ENCODE results near the gene DCBLD2. TPM values are rescaled to one million over a fixed set of nuclear protein-coding genes. Genes with fewer than 3 reads are reported as not detected.

Gene DCBLD2
- total RNA-seq, 2 donors from 2014 or later = 2.5 to 3.6 TPM

DNA sequence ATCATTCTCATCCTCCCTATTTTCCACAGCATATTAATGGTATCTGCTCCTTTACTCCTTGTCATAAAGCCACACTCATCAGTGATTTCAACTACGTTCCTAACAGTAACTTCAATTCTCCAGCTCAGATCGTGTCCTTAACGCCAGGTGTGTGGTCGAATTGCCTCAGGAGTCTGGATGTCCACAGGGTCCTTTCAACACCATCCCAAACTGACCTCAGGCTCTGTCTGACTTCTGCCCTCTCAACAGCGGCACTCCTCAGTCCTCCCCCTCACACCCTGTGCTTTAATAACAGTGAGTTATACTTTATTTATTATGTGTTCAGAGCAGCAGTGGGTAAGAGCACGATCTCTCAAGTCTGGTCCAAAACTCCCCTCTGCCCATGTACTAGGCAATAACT is 95.9 kb downstream of the DCBLD2 start:
- Mint-ChIP-seq H3K27ac (no peak overlapping the region), H3K4me3 (no peak overlapping the region), H3K36me3 (ENCODE audit: low read depth) (no peaks in the 10 kb centered on the region), H3K9me3 (no peaks in the 10 kb centered on the region), H3K27me3 (no peaks in the 10 kb centered on the region), H3K4me1 (no peaks in the 10 kb centered on the region)
- ATAC-seq (replicated peaks) = no peak

DNA sequence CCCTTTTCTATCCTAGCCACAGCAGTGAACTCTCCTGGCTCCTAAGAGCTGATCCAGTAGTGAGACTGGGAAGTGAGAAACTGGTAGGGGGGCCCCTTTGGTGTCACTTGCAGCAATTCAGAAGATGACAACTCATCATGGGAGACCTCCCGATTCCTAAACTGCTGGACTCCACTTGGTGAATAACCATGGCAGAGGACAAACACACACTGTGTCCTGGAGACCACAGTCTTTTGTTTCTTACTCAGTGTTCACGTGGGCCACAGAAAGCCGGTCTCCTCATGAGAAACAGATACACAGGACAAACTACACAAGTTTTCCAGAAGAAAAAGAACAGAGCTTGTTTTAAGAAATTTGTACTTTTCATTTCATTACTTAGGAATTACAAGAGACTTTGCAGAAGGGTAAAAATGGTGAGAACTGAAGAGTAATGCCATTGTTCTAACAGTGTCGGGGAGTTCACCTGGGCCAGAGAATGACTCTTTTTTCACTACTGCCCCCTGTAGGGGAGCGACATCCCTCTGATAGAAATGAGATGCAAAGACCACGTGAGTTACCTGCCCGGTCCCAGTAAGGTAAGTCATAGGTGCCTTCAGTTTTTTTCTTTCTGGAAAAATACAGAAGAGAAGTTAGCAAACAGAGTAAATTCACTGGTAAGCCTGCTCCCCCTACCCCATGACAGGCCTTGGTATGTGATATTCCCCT is 100.3 kb downstream of the DCBLD2 start:
- H3K9me3 Mint-ChIP-seq = no peaks in the 10 kb centered on the region
- no peak for ATAC-seq (replicated peaks)
- no peak overlapping the region for H3K27ac Mint-ChIP-seq
- H3K4me1 Mint-ChIP-seq = no peaks in the 10 kb centered on the region
- no peaks in the 10 kb centered on the region for H3K36me3 Mint-ChIP-seq (ENCODE audit: low read depth)
- H3K27me3 Mint-ChIP-seq = no peaks in the 10 kb centered on the region
- H3K4me3 Mint-ChIP-seq = no peak overlapping the region

DNA sequence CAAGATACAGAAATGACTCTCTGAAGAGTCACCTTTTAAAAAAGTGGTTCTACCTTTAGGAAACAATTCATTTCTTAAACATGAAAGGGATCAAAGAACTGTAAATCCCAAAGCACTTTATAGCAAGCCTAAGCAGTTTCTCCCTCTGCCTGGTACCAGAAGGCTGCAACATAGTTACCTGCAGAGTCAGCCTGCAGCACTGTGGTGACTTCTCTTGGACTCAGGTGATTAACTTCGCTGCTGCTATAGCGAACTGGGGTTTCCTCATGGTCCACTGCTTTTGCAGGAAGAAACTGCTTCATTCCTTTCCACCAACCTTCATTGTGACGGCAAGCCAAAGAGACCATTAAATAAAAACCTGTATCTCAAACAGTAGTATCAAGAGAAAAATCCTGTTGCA is 101.1 kb downstream of the DCBLD2 start:
- Mint-ChIP-seq H3K4me1 (no peaks in the 10 kb centered on the region), H3K36me3 (ENCODE audit: low read depth) (no peaks in the 10 kb centered on the region), H3K27me3 (no peaks in the 10 kb centered on the region), H3K27ac (no peak overlapping the region), H3K9me3 (no peaks in the 10 kb centered on the region), H3K4me3 (no peak overlapping the region)
- no peak for ATAC-seq (replicated peaks)

DNA sequence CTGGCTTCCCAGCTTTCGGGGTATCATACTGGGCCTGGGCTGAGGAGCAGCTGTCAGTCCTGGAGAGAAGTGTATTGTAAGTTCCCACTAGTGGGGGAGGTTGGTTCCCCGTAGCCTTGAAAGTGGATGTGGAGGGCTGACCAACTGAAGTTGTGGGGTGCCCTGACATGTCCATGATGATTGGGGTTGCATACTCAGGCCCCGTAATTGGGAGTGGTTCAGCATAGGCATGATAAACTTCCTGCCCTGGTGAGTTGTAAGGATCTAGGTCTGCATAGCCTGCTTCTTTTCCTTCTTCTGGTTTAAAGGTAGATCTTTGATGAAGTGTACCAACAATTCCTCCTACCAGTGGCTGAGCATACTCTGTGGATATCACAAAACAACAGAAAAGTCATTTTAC is 102.0 kb downstream of the DCBLD2 start:
- Mint-ChIP-seq H3K4me1 (no peaks in the 10 kb centered on the region), H3K27ac (no peak overlapping the region), H3K36me3 (ENCODE audit: low read depth) (no peaks in the 10 kb centered on the region), H3K27me3 (no peaks in the 10 kb centered on the region), H3K9me3 (no peaks in the 10 kb centered on the region), H3K4me3 (no peak overlapping the region)
- ATAC-seq (replicated peaks) = no peak

DNA sequence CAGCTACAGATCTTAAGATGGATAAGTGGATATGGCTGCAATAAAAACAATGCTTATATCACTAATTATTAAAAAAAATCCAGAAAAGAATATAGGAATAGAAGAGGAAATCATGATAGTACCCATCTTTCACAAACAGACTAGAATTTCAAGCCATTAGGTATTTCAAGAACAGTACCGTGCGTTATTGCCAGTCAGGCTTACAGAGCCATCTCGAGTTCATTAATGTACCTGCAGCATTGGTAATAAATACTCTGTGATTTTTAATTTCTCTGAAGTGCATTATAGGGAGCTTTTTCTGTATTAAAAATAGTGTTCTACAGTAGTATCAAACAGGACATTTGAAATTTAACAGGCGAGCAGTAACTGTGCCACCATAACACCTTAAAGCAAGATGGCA is 102.7 kb downstream of the DCBLD2 start:
- Mint-ChIP-seq H3K27ac (no peak overlapping the region), H3K4me1 (no peaks in the 10 kb centered on the region), H3K36me3 (ENCODE audit: low read depth) (no peaks in the 10 kb centered on the region), H3K4me3 (no peak overlapping the region), H3K9me3 (no peaks in the 10 kb centered on the region), H3K27me3 (peaks cover 3% of the 10 kb centered on the region)
- ATAC-seq (replicated peaks) = no peak

DNA sequence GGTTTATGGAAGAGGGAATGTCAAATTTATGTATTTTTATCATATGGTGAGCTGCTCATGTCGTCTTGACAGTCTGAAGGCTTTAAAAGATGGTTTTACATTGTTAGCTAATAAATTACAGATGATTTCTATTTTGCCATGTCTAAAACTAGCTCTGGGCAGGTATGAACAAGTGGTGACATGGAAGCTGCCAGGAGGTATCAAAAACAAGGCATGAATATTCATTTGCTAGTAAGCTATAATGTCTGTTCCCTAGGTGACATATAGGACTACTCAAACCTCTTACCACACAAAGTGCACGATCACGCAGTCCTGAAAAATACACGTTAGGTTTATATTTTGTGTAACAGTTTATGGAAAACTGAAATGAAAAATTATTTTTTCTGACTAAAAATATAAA is 103.6 kb downstream of the DCBLD2 start:
- H3K9me3 Mint-ChIP-seq = no peaks in the 10 kb centered on the region
- no peaks in the 10 kb centered on the region for H3K4me1 Mint-ChIP-seq
- H3K27me3 Mint-ChIP-seq = peaks cover 3% of the 10 kb centered on the region
- H3K4me3 Mint-ChIP-seq = no peak overlapping the region
- H3K27ac Mint-ChIP-seq = no peak overlapping the region
- no peak for ATAC-seq (replicated peaks)
- H3K36me3 Mint-ChIP-seq (ENCODE audit: low read depth) = no peaks in the 10 kb centered on the region

DNA sequence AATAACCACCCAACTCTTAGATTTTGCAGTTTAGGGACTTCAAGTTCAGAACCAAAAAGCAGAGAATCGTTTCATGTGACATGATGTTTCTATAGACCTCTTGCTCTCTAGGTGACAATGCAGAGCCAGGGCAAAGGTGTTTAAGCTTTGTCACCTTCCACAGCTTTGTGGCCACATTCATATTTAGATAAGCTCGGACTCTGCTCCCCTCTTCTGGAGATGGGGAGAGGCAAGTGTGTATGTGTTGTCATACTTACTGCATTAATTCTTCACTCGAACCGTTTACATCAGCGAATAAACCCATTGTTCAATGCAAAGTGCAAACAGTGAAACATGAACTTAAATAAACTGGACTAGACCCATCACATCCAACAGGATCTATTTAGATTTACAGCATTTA is 105.2 kb downstream of the DCBLD2 start:
- Mint-ChIP-seq H3K9me3 (no peaks in the 10 kb centered on the region), H3K27ac (no peak overlapping the region), H3K27me3 (peaks cover 3% of the 10 kb centered on the region), H3K4me1 (no peaks in the 10 kb centered on the region), H3K36me3 (ENCODE audit: low read depth) (no peaks in the 10 kb centered on the region), H3K4me3 (no peak overlapping the region)
- no peak for ATAC-seq (replicated peaks)

DNA sequence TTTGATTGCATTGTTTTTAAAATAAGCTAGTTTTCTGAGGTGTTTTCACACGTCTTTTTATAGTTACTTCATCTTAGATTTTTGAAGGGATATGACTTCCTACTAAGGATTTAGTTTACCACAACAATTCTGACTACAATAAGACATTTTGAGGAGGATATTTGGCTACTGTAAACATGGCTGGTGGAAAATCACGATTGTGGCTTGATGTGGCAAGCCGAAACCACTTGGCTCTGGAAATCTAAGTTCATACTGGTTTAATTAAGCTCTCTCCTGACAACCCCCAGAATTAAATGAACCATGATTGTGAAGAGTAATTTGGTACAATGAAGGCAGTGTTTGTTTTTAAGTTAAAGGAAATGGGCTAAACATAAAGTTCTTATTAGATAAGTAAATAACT is 107.5 kb downstream of the DCBLD2 start:
- Mint-ChIP-seq H3K4me1 (no peaks in the 10 kb centered on the region), H3K4me3 (no peak overlapping the region), H3K9me3 (no peaks in the 10 kb centered on the region), H3K27ac (no peak overlapping the region), H3K27me3 (peaks cover 12% of the 10 kb centered on the region), H3K36me3 (ENCODE audit: low read depth) (no peaks in the 10 kb centered on the region)
- no peak for ATAC-seq (replicated peaks)

DNA sequence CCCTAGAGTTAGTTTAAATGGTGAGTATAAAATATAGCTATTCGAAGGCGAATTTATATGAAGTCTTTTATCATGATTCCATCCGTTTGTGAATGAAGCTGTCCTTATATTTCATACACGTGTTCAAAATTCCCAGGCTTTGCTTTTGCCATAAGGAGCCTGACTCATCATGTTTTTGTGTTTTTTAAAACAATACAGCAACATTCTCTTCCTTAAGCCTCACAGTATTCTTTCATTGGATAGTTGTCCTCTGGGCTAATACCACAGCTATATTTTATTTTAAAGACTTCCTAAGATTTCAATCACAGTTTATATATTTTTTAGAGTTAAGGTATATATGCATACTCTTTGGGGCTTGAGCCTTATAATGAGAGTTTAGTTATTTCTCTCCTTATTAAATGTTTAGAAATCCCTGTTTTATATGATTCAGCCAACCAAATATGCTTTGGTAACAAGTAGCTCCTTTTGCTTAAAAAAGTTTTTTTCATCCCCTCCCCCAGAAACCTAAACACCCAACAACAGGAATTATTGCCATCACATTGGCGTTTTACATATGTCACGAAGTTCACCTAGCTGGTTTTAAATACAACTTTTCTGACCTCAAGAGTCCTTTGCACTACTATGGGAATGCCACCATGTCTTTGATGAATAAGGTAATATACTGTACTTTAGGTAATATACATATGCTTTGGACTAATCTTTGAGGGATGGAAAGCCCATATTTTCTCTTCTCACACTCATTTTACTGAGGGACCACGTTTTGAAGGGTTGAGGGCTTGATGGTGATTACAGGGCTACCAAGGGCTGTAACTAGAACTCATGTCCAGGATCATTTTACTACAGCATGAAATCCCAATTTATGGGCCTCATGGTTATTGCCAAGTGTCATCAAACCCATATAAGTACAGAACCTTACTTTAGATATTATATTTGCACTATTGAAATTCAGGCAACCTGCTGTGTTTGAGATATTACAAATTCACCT is 109.9 kb downstream of the DCBLD2 start:
- peaks cover 12% of the 10 kb centered on the region for H3K27me3 Mint-ChIP-seq
- no peaks in the 10 kb centered on the region for H3K36me3 Mint-ChIP-seq (ENCODE audit: low read depth)
- H3K4me1 Mint-ChIP-seq = no peaks in the 10 kb centered on the region
- no peak overlapping the region for H3K4me3 Mint-ChIP-seq
- ATAC-seq (replicated peaks) = no peak
- H3K9me3 Mint-ChIP-seq = no peaks in the 10 kb centered on the region
- no peak overlapping the region for H3K27ac Mint-ChIP-seq

DNA sequence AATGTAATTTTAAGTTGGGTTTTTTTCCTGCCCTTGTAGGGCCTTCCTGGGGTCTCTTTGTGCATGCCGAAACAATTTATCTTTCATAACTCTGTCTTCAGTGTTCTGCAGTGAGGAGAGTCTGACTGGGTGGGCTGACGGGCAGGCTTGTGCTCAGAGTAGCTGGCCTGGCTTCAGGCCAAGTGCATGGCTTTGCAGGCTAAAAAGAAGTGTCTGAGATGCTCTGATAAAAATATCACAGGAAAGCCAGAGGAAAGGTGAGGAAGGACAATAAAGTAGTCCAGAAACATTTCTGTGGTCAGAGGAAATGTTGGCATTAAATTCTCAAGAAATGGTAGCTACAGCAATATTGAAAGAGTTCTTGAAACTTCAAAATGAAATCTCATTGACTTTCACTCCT is 112.8 kb downstream of the DCBLD2 start:
- H3K27me3 Mint-ChIP-seq = peaks cover 18% of the 10 kb centered on the region
- no peak for ATAC-seq (replicated peaks)
- H3K4me1 Mint-ChIP-seq = no peaks in the 10 kb centered on the region
- no peak overlapping the region for H3K27ac Mint-ChIP-seq
- H3K36me3 Mint-ChIP-seq (ENCODE audit: low read depth) = no peaks in the 10 kb centered on the region
- no peak overlapping the region for H3K4me3 Mint-ChIP-seq
- H3K9me3 Mint-ChIP-seq = no peaks in the 10 kb centered on the region

DNA sequence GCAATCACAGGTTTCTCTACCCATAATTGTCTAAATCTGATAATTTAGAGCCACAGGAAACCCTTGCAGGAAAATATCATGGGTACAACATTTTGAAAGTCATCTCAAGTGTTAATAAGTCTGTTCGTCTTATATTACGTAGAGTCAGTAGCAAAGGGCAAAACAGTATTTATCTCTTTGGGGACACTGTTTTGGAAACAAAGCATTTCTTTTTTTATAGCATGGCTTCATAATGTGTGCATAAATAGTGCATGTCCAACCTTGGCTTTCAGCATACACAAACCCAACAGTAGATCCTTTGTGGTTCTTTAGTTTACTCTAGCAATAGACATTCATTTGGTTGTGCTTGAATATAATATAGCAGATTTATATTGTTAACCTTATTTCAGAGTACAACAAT is 114.3 kb downstream of the DCBLD2 start:
- Mint-ChIP-seq H3K4me1 (no peaks in the 10 kb centered on the region), H3K27ac (no peak overlapping the region), H3K4me3 (no peak overlapping the region), H3K9me3 (no peaks in the 10 kb centered on the region), H3K36me3 (ENCODE audit: low read depth) (no peaks in the 10 kb centered on the region), H3K27me3 (peaks cover 18% of the 10 kb centered on the region)
- no peak for ATAC-seq (replicated peaks)

DNA sequence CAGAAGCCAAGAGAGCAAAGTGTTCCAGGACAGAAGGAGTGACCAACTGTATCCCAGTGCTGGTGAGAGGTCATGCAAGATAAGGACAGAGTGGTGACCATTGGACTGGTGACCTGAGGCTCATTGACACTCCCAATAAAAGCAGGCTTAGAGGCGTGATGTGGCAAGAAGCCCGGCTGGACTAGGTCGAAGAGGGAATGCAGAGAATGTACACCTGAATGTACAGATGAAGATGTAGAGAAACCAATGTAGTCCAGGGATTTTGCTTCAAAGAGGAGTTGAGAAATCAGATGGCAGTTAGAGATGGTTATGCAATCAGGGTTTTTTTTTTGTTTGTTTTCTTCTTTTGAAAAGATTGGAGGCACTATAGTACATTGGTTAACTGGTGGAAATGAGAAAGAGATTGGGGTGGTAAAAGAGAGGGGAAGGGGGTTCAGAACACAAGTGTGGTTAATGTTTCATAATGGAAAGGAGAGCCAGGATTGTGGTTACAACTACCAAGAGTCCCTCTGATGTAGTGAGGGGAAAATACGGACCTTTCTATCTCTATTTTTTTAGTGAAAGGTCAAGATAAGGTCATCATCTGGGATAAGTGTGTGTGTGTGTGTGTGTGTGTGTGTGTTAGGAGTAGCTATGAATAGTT is 115.0 kb downstream of the DCBLD2 start:
- Mint-ChIP-seq H3K4me1 (no peaks in the 10 kb centered on the region), H3K9me3 (no peaks in the 10 kb centered on the region), H3K27me3 (peaks cover 18% of the 10 kb centered on the region), H3K36me3 (ENCODE audit: low read depth) (no peaks in the 10 kb centered on the region), H3K4me3 (no peak overlapping the region), H3K27ac (no peak overlapping the region)
- ATAC-seq (replicated peaks) = no peak

DNA sequence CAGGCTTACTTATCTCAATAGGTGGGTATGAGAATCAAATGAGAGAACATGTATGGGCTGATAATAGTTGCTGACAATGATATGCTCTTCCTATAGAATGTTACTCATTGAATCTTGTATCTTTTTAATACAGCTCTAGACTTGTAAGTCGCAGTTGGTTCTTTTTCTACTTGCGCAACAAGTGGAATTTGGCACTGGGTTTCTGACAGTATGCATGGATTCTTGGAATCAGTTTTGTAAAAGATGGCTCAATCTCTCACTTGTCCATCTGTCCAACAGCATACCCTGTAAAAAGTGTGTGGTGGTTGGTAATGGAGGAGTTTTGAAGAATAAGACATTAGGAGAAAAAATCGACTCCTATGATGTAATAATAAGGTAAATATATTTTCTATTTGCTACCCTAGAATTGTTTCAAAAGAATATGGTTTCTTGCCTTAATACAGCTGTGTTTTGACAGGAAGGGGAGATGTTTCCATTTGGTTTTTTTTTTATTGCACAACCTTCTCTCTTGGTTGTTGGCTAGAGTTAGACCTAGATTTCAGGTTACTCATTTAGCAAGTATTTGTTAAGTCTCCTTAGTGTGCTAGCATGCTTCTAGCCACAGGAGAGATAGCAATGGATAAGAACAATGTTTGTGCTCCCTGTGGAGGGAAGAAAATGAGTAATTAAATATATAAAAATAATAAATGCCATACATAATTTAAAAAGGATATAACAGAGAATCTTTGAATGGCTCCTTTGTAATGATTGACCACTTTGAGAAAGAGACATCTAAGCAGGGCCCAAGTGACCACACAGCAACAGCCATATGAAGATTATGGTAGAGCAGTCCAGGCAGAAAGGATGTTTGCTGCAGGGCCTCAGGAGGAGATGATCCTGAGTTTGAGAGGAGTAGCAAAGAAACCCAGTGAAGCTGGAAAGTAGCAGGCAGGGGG is 116.6 kb downstream of the DCBLD2 start:
- Mint-ChIP-seq H3K27me3 (peaks cover 12% of the 10 kb centered on the region), H3K27ac (no peak overlapping the region), H3K4me1 (no peaks in the 10 kb centered on the region), H3K36me3 (ENCODE audit: low read depth) (no peaks in the 10 kb centered on the region), H3K9me3 (no peaks in the 10 kb centered on the region), H3K4me3 (no peak overlapping the region)
- ATAC-seq (replicated peaks) = no peak

DNA sequence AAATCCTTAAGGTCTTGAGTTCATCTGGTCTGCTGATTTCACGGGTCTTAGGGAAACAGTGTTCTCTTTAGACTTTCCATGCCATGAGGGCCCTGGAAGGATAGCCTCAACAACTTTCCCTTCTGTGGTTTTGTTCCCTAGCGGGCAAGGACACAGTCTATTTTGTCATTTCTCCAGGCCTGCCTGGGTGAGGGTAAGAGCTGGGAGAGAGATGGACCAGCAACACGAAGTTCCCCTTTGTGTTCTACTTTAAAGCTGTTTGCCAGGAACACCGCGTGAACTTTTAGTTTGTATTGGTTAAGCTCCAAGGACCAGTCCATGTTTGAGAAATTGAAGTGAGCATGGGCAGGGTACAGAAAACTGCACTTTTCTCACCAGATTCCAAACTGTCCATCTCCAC is 117.5 kb downstream of the DCBLD2 start:
- no peak for ATAC-seq (replicated peaks)
- Mint-ChIP-seq H3K4me3 (no peak overlapping the region), H3K27me3 (peaks cover 18% of the 10 kb centered on the region), H3K9me3 (no peaks in the 10 kb centered on the region), H3K27ac (no peak overlapping the region), H3K4me1 (no peaks in the 10 kb centered on the region), H3K36me3 (ENCODE audit: low read depth) (no peaks in the 10 kb centered on the region)

Measured in activated T-helper 17 cell treated with anti-CD3 and anti-CD28 coated beads, Interleukin-2, amount 50 U/mL, for 72 hours (primary cell).